Activated T-helper 9 cell treated with anti-CD3 and anti-CD28 coated beads, Interleukin-2, amount 50 U/mL, for 16 hours (primary cell): ENCODE results near the gene GABRP.
"Not testable (repeated sequence)": the region's sequence is repeated elsewhere in the genome, so short reads cannot be mapped to it uniquely, and the experiment has no call there.

Source experiments
- DNase-seq: peaks from one replicate; pipeline ENCODE4 v3.0.0-alpha.2; 2020; ENCODE audit warnings: low read depth

The GABRP gene

GRCh38 chr5:170755679-170756456 lies 27.7 kb upstream of the GABRP start:
- no peak for DNase-seq

- DNase-seq = no peak
Measured at GRCh38 chr5:170756691-170757090, 26.8 kb upstream of the GABRP start.

- DNase-seq = no peak
Measured at GRCh38 chr5:170757182-170757601, 26.3 kb upstream of the GABRP start.

- DNase-seq = no peak
Measured at GRCh38 chr5:170757669-170758068, 25.9 kb upstream of the GABRP start.

- no peak for DNase-seq
Measured at GRCh38 chr5:170758481-170758880, 25.0 kb upstream of the GABRP start.

- no peak for DNase-seq
Measured at GRCh38 chr5:170760113-170760512, 23.4 kb upstream of the GABRP start.

- no peak for DNase-seq
Measured at GRCh38 chr5:170761048-170761707, 22.3 kb upstream of the GABRP start.

GRCh38 chr5:170761708-170762066 lies 21.8 kb upstream of the GABRP start:
- DNase-seq = no peak

GRCh38 chr5:170762298-170762697 lies 21.2 kb upstream of the GABRP start:
- DNase-seq = not testable (repeated sequence)

GRCh38 chr5:170765868-170766267 lies 17.7 kb upstream of the GABRP start:
- DNase-seq = not testable (repeated sequence)

GRCh38 chr5:170769246-170769645 lies 14.3 kb upstream of the GABRP start:
- DNase-seq = no peak

GRCh38 chr5:170769898-170770416 lies 13.6 kb upstream of the GABRP start:
- no peak for DNase-seq

- no peak for DNase-seq
Measured at GRCh38 chr5:170771496-170771895, 12.0 kb upstream of the GABRP start.

GRCh38 chr5:170773024-170773985 lies 10.2 kb upstream of the GABRP start:
- DNase-seq = no peak

GRCh38 chr5:170774831-170775230 lies 8.7 kb upstream of the GABRP start:
- no peak for DNase-seq

- DNase-seq = no peak
Measured at GRCh38 chr5:170781946-170782345, 1.6 kb upstream of the GABRP start.

- DNase-seq = no peak
Measured at GRCh38 chr5:170782438-170782837, 1.1 kb upstream of the GABRP start.

GRCh38 chr5:170785416-170785815 lies 1.9 kb downstream of the GABRP start:
- DNase-seq = no peak

GRCh38 chr5:170787216-170787615 lies 3.7 kb downstream of the GABRP start:
- no peak for DNase-seq

GRCh38 chr5:170788626-170789304 lies 5.2 kb downstream of the GABRP start:
- no peak for DNase-seq

- DNase-seq = no peak
Measured at GRCh38 chr5:170791325-170791954, 7.9 kb downstream of the GABRP start.
